Measurements from ENCODE around the gene GYG1. TPM values are rescaled to one million over a fixed set of nuclear protein-coding genes. Genes with fewer than 3 reads are reported as not detected.
A peak's percentile ranks its signal among the peaks of the same experiment; 100 is the strongest.

GYG1 gene
- total and polyA plus RNA-seq, 2 experiments from 2014 or later, result 33.2 to 40.9 TPM

DNA sequence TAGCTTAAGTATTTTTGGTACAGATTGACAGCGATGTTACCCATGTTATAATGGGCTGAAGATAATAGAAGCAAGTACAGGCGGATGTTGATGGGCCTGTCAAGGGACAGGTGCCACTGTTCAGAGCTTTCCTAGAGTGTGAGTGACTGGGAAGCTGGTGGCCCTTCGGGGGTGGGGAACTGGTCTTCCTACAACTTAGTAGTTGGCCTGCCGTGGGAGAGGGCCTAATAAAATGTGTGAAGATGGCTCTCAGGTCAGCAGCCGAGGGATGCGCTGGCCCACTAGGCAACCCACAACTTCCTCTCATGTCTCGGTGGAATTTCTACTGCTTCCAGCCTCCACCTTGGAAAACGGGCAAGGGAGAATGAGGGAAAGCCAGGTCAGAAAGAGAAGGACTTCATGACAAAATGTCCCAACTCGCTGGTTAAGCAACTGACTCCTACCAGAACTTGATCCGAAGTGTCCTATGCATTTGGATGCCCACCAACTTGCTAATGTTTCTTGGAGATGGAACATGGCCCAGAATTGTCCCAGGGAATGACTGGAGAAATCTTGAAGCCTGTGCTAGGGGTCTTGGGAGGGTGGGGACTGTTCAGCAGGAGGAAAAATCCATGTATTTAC, 1.4 kb downstream of the GYG1 start (continued):
- TF ChIP-seq EZH2 (IDR thresholded peaks at IDR 0.05; ENCODE audit: low read depth, unreplicated experiment) (no peak), POLR2AphosphoS5 (IDR thresholded peaks at IDR 0.05; ENCODE audit: low read depth) (no peak), STAT1 (IDR thresholded peaks at IDR 0.05; ENCODE audit: unreplicated experiment) (no peak), CREB1 (CRISPR knock-in tag; IDR thresholded peaks at IDR 0.05; ENCODE audit: low read depth) (no peak), ZNF331 (CRISPR knock-in tag; IDR thresholded peaks at IDR 0.05; ENCODE audit: low read depth) (no peak), JUNB (IDR thresholded peaks at IDR 0.05; ENCODE audit: unreplicated experiment) (no peak), NANOG (IDR thresholded peaks at IDR 0.05; ENCODE audit: borderline replicate concordance) (no peak)
- TF ChIP-seq, protein P1, sequence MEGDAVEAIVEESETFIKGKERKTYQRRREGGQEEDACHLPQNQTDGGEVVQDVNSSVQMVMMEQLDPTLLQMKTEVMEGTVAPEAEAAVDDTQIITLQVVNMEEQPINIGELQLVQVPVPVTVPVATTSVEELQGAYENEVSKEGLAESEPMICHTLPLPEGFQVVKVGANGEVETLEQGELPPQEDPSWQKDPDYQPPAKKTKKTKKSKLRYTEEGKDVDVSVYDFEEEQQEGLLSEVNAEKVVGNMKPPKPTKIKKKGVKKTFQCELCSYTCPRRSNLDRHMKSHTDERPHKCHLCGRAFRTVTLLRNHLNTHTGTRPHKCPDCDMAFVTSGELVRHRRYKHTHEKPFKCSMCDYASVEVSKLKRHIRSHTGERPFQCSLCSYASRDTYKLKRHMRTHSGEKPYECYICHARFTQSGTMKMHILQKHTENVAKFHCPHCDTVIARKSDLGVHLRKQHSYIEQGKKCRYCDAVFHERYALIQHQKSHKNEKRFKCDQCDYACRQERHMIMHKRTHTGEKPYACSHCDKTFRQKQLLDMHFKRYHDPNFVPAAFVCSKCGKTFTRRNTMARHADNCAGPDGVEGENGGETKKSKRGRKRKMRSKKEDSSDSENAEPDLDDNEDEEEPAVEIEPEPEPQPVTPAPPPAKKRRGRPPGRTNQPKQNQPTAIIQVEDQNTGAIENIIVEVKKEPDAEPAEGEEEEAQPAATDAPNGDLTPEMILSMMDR (conservative IDR thresholded peaks at IDR 0.05; ENCODE audit: low read depth in 2 of 2), result no peak
- TF ChIP-seq, protein P2, sequence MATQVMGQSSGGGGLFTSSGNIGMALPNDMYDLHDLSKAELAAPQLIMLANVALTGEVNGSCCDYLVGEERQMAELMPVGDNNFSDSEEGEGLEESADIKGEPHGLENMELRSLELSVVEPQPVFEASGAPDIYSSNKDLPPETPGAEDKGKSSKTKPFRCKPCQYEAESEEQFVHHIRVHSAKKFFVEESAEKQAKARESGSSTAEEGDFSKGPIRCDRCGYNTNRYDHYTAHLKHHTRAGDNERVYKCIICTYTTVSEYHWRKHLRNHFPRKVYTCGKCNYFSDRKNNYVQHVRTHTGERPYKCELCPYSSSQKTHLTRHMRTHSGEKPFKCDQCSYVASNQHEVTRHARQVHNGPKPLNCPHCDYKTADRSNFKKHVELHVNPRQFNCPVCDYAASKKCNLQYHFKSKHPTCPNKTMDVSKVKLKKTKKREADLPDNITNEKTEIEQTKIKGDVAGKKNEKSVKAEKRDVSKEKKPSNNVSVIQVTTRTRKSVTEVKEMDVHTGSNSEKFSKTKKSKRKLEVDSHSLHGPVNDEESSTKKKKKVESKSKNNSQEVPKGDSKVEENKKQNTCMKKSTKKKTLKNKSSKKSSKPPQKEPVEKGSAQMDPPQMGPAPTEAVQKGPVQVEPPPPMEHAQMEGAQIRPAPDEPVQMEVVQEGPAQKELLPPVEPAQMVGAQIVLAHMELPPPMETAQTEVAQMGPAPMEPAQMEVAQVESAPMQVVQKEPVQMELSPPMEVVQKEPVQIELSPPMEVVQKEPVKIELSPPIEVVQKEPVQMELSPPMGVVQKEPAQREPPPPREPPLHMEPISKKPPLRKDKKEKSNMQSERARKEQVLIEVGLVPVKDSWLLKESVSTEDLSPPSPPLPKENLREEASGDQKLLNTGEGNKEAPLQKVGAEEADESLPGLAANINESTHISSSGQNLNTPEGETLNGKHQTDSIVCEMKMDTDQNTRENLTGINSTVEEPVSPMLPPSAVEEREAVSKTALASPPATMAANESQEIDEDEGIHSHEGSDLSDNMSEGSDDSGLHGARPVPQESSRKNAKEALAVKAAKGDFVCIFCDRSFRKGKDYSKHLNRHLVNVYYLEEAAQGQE (IDR thresholded peaks at IDR 0.05; ENCODE audit: unreplicated experiment), result no peak

DNA sequence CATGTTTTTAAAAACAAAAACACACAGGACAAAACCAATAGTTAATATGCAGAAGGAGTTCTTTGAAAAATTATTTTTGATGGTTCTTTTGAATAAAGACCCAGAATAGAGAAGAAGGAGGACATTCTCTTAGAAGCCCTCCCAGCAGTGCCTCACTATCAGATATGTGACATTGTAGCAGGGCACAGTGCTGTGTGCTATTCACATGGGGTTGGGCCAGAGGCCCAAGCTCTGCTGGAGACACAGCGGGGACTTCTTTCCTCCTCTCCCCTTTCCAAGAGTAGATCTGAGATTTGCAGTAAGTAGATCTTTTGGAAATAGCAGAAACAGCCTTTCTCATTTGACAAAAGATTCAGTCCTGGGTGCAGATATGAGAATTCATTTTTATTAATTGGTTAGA, 6.3 kb downstream of the GYG1 start:
- H3K4me1 Mint-ChIP-seq, result peaks cover 47% of the 10 kb centered on the region
- H3K27me3 Mint-ChIP-seq (ENCODE audit: insufficient read depth, low read depth, poor library complexity), result peaks cover 8% of the 10 kb centered on the region
- no peak overlapping the region for H3K4me2 ChIP-seq
- H3K4me3 Mint-ChIP-seq, result no peak overlapping the region
- H3K36me3 ChIP-seq (ENCODE audit: insufficient read depth), result no peaks in the 10 kb centered on the region; the same call in 1 of the 2 replicates
- peaks cover 6% of the 10 kb centered on the region; the same call in 1 of the 2 replicates for H3K79me2 ChIP-seq (replicated peaks; ENCODE audit: insufficient read depth)
- H3K27ac Mint-ChIP-seq, result no peak overlapping the region
- no peak for DNase-seq (ENCODE audit: low spot score)
- H3K9me2 ChIP-seq (ENCODE audit: insufficient read depth), result no peaks in the 10 kb centered on the region
- H3K4me1 ChIP-seq (ENCODE audit: insufficient read depth), result peaks cover 32% of the 10 kb centered on the region
- no peaks in the 10 kb centered on the region for H3K9me3 Mint-ChIP-seq
- peaks cover 30% of the 10 kb centered on the region; the same call in 2 of the 3 replicates for H3K36me3 Mint-ChIP-seq (ENCODE audit: low read depth)
- no peak overlapping the region for H3K4me3 ChIP-seq
- peaks cover 3% of the 10 kb centered on the region; the same call in 1 of the 2 replicates for H3K27me3 ChIP-seq (ENCODE audit: insufficient read depth)
- no peaks in the 10 kb centered on the region for H4K20me1 ChIP-seq (replicated peaks; ENCODE audit: insufficient read depth)
- no peaks in the 10 kb centered on the region for H3F3A ChIP-seq (replicated peaks; ENCODE audit: low read depth)
- ATAC-seq, result peak; percentile 71
- no peak overlapping the region for H3K27ac ChIP-seq (ENCODE audit: low read depth)
- H2AFZ ChIP-seq, result no peak overlapping the region
- TF ChIP-seq CREB1 (CRISPR knock-in tag; IDR thresholded peaks at IDR 0.05; ENCODE audit: low read depth) (no peak), NANOG (IDR thresholded peaks at IDR 0.05; ENCODE audit: borderline replicate concordance) (no peak), POLR2AphosphoS5 (IDR thresholded peaks at IDR 0.05; ENCODE audit: low read depth) (no peak), JUNB (IDR thresholded peaks at IDR 0.05; ENCODE audit: unreplicated experiment) (no peak), STAT1 (IDR thresholded peaks at IDR 0.05; ENCODE audit: unreplicated experiment) (no peak), EZH2phosphoT487 (IDR thresholded peaks at IDR 0.05; ENCODE audit: unreplicated experiment) (no peak)
- TF ChIP-seq, protein P1 (conservative IDR thresholded peaks at IDR 0.05; ENCODE audit: low read depth in 2 of 2), result no peak
- TF ChIP-seq, protein P3, sequence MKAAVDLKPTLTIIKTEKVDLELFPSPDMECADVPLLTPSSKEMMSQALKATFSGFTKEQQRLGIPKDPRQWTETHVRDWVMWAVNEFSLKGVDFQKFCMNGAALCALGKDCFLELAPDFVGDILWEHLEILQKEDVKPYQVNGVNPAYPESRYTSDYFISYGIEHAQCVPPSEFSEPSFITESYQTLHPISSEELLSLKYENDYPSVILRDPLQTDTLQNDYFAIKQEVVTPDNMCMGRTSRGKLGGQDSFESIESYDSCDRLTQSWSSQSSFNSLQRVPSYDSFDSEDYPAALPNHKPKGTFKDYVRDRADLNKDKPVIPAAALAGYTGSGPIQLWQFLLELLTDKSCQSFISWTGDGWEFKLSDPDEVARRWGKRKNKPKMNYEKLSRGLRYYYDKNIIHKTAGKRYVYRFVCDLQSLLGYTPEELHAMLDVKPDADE (IDR thresholded peaks at IDR 0.05), result no peak
